GM23338 (cell line): ENCODE data around the gene CTNND2. TPM values are rescaled to one million over a fixed set of nuclear protein-coding genes. Genes with fewer than 3 reads are reported as not detected.
"Not testable (repeated sequence)": the region's sequence is repeated elsewhere in the genome, so short reads cannot be mapped to it uniquely, and the experiment has no call there.

ENCODE experiments used
- ATAC-seq: fragments of 200-7000 bp; cut with Tn5 transposase; 3 replicates; pipeline ENCODE4 v1.9.1; 2020
- DNase-seq: peaks from one replicate; pipeline ENCODE4 v3.0.0-alpha.2; 2015; ENCODE audit warnings: low spot score
- H2AFZ ChIP-seq: fragments of 200-600 bp; sonication (generic); 2 replicates; pipeline ENCODE4 v1.8.0; 2016; ENCODE audit warnings: antibody characterized with exemption, mild to moderate bottlenecking, moderate library complexity
- H3F3A ChIP-seq: fragments of 200-600 bp; sonication (generic); replicated peaks from 2 replicates; pipeline ENCODE4 v1.8.0; 2017; ENCODE audit warnings: antibody characterized with exemption, mixed run types, low read depth
- H3K27ac ChIP-seq: fragments of 200-600 bp; sonication (generic); 2 replicates; pipeline ENCODE4 v1.6.1; 2016; ENCODE audit warnings: low read depth
- H3K27me3 ChIP-seq: fragments of 200-600 bp; sonication (generic); 2 replicates; pipeline ENCODE4 v1.8.0; 2016; ENCODE audit warnings: mild to moderate bottlenecking, mixed run types, moderate library complexity; ENCODE audit not compliant: insufficient read depth
- H3K36me3 ChIP-seq: fragments of 200-600 bp; sonication (generic); 2 replicates; pipeline ENCODE4 v1.8.0; 2016; ENCODE audit warnings: mild to moderate bottlenecking; ENCODE audit not compliant: insufficient read depth
- H3K4me1 ChIP-seq: fragments of 200-600 bp; sonication (generic); 2 replicates; pipeline ENCODE4 v1.8.0; 2016; ENCODE audit warnings: mild to moderate bottlenecking, moderate library complexity; ENCODE audit not compliant: insufficient read depth
- H3K4me2 ChIP-seq: fragments of 200-600 bp; sonication (generic); 2 replicates; pipeline ENCODE4 v1.7.1; 2017; ENCODE audit warnings: mixed run types
- H3K4me3 ChIP-seq: fragments of 200-600 bp; sonication (generic); 2 replicates; pipeline ENCODE4 v1.6.1; 2016; ENCODE audit warnings: mixed run types
- H3K79me2 ChIP-seq: fragments of 200-600 bp; sonication (generic); replicated peaks from 2 replicates; pipeline ENCODE4 v1.8.0; 2017; ENCODE audit warnings: mild to moderate bottlenecking; ENCODE audit not compliant: insufficient read depth
- H3K9me2 ChIP-seq: fragments of 200-600 bp; sonication (generic); 2 replicates; pipeline ENCODE4 v1.8.0; 2017; ENCODE audit not compliant: insufficient read depth
- H4K20me1 ChIP-seq: fragments of 200-600 bp; sonication (generic); replicated peaks from 2 replicates; pipeline ENCODE4 v1.8.0; 2017; ENCODE audit warnings: mild to moderate bottlenecking; ENCODE audit not compliant: insufficient read depth
- H3K27ac Mint-ChIP-seq: 2 replicates; pipeline ENCODE4 v1.8.0; 2020; ENCODE audit warnings: inconsistent platforms, mild to moderate bottlenecking, moderate library complexity, mixed read lengths
- H3K27me3 Mint-ChIP-seq: 3 replicates; pipeline ENCODE4 v1.8.0; 2022; ENCODE audit warnings: low read depth, mild to moderate bottlenecking, moderate library complexity, mixed read lengths, inconsistent platforms; ENCODE audit not compliant: insufficient read depth, poor library complexity
- H3K36me3 Mint-ChIP-seq: 3 replicates; pipeline ENCODE4 v1.8.0; 2021; ENCODE audit warnings: low read depth, mild to moderate bottlenecking, inconsistent platforms, moderate library complexity, mixed read lengths
- H3K4me1 Mint-ChIP-seq: 3 replicates; pipeline ENCODE4 v1.8.0; 2020; ENCODE audit warnings: mild to moderate bottlenecking, inconsistent platforms, mixed read lengths
- H3K4me3 Mint-ChIP-seq: 3 replicates; pipeline ENCODE4 v1.8.0; 2021; ENCODE audit warnings: moderate library complexity, mild to moderate bottlenecking, inconsistent platforms, mixed read lengths
- H3K9me3 Mint-ChIP-seq: 3 replicates; pipeline ENCODE4 v1.8.0; 2020; ENCODE audit warnings: moderate library complexity, mild to moderate bottlenecking, inconsistent platforms, mixed read lengths
- CREB1 ChIP-seq: fragments of 250-450 bp; sonication (Bioruptor Pico); IDR thresholded peaks from 2 replicates; pipeline ENCODE4 v1.5.0; 2020; ENCODE audit warnings: low read depth, mild to moderate bottlenecking, moderate library complexity
- ETS1 ChIP-seq: IDR thresholded peaks from 2 replicates; pipeline ENCODE4 v1.6.1; 2016; ENCODE audit warnings: antibody characterized with exemption
- EZH2 ChIP-seq: fragments of 200-600 bp; sonication (generic); IDR thresholded peaks from one replicate; pipeline ENCODE4 v1.8.0; 2017; ENCODE audit warnings: antibody characterized with exemption, mild to moderate bottlenecking, low read depth; ENCODE audit not compliant: unreplicated experiment
- JUNB ChIP-seq: IDR thresholded peaks from one replicate; pipeline ENCODE4 v1.6.1; 2016; ENCODE audit warnings: antibody characterized with exemption; ENCODE audit not compliant: unreplicated experiment
- POLR2AphosphoS5 ChIP-seq: IDR thresholded peaks from 2 replicates; pipeline ENCODE4 v1.6.1; 2016; ENCODE audit warnings: antibody characterized with exemption, low read depth
- REST ChIP-seq: IDR thresholded peaks from one replicate; pipeline ENCODE4 v1.6.1; 2018; ENCODE audit warnings: antibody characterized with exemption; ENCODE audit not compliant: unreplicated experiment
- ZNF331 ChIP-seq: fragments of 250-450 bp; sonication (Bioruptor Pico); IDR thresholded peaks from 2 replicates; pipeline ENCODE4 v1.5.0; 2020; ENCODE audit warnings: low read depth, mild to moderate bottlenecking, moderate library complexity
- ZNF462 ChIP-seq: fragments of 250-450 bp; sonication (Bioruptor Pico); IDR thresholded peaks from 2 replicates; pipeline ENCODE4 v1.5.0; 2020; ENCODE audit warnings: mild to moderate bottlenecking, moderate library complexity
- polyA plus RNA-seq: library from polyadenylated mRNA; unstranded; fragments of >200 nt; fragmentation: Nextera tagmentation; extraction: Ambion mirVana; gene quantifications from 2 replicates; pipeline ENCODE4 v1.2.1, GENCODE V29; 2016
- total RNA-seq: library from RNA; depleted of rRNA; stranded (reverse); fragments of >200 nt; shearing (Covaris generic); gene quantifications from 2 replicates; pipeline ENCODE4 v1.2.3, GENCODE V29; 2014

The CTNND2 gene
- total and polyA plus RNA-seq, 2 experiments from 2014 or later = 5.1 to 7.0 TPM

GRCh38 chr5:11007269-11007870 is 896.9 kb downstream of the CTNND2 start (continued):
- TF ChIP-seq ZNF462 (no peak), REST (no peak), JUNB (no peak), POLR2AphosphoS5 (no peak), ETS1 (no peak), CREB1 (CRISPR knock-in tag) (no peak), EZH2 (no peak), ZNF331 (no peak)

- H3K4me1 ChIP-seq = peaks cover 14% of the 10 kb centered on the region
- not testable (repeated sequence) for H3F3A ChIP-seq, H3K27ac Mint-ChIP-seq, H3K4me3 Mint-ChIP-seq, H3K27me3 ChIP-seq, H3K27ac ChIP-seq, H3K4me3 ChIP-seq, H3K36me3 ChIP-seq, H3K27me3 Mint-ChIP-seq, H3K79me2 ChIP-seq, H4K20me1 ChIP-seq, H3K9me3 Mint-ChIP-seq, H2AFZ ChIP-seq, H3K36me3 Mint-ChIP-seq, H3K4me2 ChIP-seq, H3K9me2 ChIP-seq, DNase-seq, ATAC-seq
- H3K4me1 Mint-ChIP-seq = peaks cover 19% of the 10 kb centered on the region
Measured at GRCh38 chr5:11004523-11004922, 899.7 kb downstream of the CTNND2 start.
